Cardiac fibroblast (primary cell): ENCODE results near the gene DUSP14.
A peak's percentile ranks its signal among the peaks of the same experiment; 100 is the strongest.

ENCODE experiments used
- DNase-seq, 2 donors: peaks; one replicate each; pipeline versions ENCODE4 v3.0.0 to v3.0.0-alpha.2; 2010; ENCODE audit warnings: low read depth in 2 of 2
- H3K4me3 ChIP-seq, 2 donors: replicated peaks in 1 of 2; 1 replicate in 1 of 2; 2 replicates in 1 of 2; pipeline ENCODE4 v1.5.1; 2011; ENCODE audit warnings: low read depth in 2 of 2, low read length in 2 of 2, mild to moderate bottlenecking in 2 of 2, moderate library complexity in 1 of 2
- TF ChIP-seq, protein P1 (sequence below): IDR thresholded peaks from one replicate; pipeline ENCODE4 v1.5.1; 2011; ENCODE audit warnings: low read depth, mild to moderate bottlenecking, low read length, inconsistent platforms

The DUSP14 gene

DNA sequence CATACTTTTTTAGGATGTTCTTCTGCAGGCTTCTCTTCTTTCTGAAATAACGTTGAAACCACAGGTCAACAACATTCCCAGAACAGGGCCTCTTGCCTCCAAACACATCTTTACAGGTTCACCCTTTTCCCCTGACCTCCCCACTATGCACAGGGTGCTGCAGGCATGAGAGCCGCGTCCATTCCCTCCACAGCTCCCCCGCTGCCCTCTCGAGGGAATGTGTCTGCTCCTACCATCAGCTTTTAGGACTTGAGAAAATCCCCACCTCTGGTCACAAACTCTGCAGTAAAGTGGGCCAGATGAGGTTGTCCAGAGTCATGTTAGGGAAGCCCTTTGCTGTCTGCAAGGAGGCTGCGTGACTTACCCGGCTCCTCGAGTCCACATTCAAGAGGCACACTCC lies 30.5 kb downstream of the DUSP14 start:
- DNase-seq: no peak
- H3K4me3 ChIP-seq: no peak overlapping the region

DNA sequence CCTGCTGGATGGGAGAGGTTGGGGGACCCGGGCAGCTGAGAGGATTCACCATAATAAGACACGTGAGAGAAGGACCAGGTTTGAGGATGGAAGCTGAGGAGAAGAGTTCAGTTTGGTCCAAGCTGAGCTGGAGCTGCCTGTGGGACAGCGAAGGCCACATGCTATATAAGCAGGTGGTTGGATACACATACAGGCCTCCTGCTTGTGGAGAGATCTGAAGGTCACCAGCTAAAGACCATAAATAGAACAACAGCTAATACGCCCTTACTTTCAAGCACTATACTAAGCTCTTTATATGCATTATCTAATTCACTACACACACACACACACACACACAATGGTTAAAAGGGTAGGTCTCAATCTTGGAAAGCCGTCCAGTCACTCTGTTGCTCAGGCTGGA lies 32.1 kb downstream of the DUSP14 start:
- no peak overlapping the region for H3K4me3 ChIP-seq
- no peak for DNase-seq
- TF ChIP-seq, protein P1, sequence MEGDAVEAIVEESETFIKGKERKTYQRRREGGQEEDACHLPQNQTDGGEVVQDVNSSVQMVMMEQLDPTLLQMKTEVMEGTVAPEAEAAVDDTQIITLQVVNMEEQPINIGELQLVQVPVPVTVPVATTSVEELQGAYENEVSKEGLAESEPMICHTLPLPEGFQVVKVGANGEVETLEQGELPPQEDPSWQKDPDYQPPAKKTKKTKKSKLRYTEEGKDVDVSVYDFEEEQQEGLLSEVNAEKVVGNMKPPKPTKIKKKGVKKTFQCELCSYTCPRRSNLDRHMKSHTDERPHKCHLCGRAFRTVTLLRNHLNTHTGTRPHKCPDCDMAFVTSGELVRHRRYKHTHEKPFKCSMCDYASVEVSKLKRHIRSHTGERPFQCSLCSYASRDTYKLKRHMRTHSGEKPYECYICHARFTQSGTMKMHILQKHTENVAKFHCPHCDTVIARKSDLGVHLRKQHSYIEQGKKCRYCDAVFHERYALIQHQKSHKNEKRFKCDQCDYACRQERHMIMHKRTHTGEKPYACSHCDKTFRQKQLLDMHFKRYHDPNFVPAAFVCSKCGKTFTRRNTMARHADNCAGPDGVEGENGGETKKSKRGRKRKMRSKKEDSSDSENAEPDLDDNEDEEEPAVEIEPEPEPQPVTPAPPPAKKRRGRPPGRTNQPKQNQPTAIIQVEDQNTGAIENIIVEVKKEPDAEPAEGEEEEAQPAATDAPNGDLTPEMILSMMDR: no peak

More for the DNA sequence above, 30.5 kb downstream of the DUSP14 start:
- TF ChIP-seq, protein P1: no peak

GRCh38 chr17:37523715-37524219 lies 34.1 kb downstream of the DUSP14 start:
- TF ChIP-seq, protein P1: no peak
- no peak overlapping the region for H3K4me3 ChIP-seq
- DNase-seq: no peak

- peak; percentile 66 to 70 for DNase-seq
- TF ChIP-seq, protein P1: peak; percentile 72
- H3K4me3 ChIP-seq: no peak overlapping the region
These were observed 37.7 kb downstream of the DUSP14 start for GRCh38 chr17:37527249-37527851.

- no peak overlapping the region for H3K4me3 ChIP-seq
- TF ChIP-seq, protein P1: no peak
- no peak for DNase-seq
These were observed 40.7 kb downstream of the DUSP14 start for GRCh38 chr17:37530420-37530819.

DNA sequence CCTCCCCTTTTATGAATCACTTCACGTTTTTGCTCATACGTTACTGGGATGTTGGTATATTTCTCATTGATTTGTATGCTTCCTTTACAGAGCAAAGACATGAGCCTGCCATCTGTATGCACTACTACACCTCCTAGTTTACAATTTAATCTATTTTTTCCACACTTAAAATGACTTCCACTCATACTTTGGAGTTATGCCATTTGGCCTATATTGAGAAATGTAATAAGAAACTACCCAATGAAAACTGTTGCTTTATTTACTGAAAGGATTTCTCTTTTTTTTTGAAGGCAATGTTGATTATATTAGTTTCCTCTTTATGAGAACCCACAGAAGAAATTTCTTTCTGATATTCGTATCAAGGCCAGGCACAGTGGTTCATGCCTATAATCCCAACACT lies 43.1 kb downstream of the DUSP14 start:
- no peak overlapping the region for H3K4me3 ChIP-seq
- TF ChIP-seq, protein P1: no peak
- peak in 1 of 2 donors; percentile 10 for DNase-seq

DNA sequence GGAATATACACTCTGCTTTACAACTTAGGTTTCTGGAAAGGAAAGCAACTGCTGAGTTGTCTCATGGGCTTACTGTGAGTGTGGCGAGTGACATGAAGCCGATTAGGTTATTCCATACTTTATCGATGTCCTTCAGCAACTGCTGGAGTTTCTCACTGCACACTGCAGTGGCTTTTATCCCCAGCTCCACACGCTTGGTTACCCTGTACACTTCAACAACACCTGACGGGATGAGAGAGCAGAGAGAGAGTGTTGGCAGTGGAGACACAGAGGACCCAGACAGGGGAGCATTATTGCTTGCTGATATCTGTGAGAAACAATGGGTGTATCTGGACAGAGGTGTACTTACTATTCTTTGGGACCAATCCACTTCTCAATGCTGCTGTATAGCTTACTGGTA lies 46.2 kb downstream of the DUSP14 start:
- TF ChIP-seq, protein P1: no peak
- no peak overlapping the region for H3K4me3 ChIP-seq

More for the DNA sequence above, 46.2 kb downstream of the DUSP14 start:
- DNase-seq: no peak
